Measurements from ENCODE around the gene UBALD2.
"Not testable (repeated sequence)": the region's sequence is repeated elsewhere in the genome, so short reads cannot be mapped to it uniquely, and the experiment has no call there.

Gene UBALD2

GRCh38 chr17:76264755-76265623 is at the start of gene UBALD2:
Gene UBALD2, plus strand, starts transcription at chr17:76265348. Its CDS starts 158 bp downstream, at chr17:76265506.
- Histone ChIP-seq H3K4me3 (ENCODE audit: low read depth in 1 of 5, low read length in 5 of 5) (peak within 1 kb of the TSS; percentile 73 to 85 (median 81)), H3K27ac (ENCODE audit: low read depth, low read length) (peak within 1 kb of the TSS; percentile 81), H3K27me3 (ENCODE audit: control insufficient read depth in 5 of 5, insufficient read depth in 4 of 5, low read length in 5 of 5) (no peaks in the 10 kb centered on the region), H3K4me1 (ENCODE audit: control insufficient read depth in 5 of 5, insufficient read depth in 5 of 5, low read length in 5 of 5) (peaks cover 8 to 65% (median 56%) of the 10 kb centered on the region in 5 donors), H3K36me3 (ENCODE audit: control insufficient read depth in 5 of 5, insufficient read depth in 5 of 5, low read length in 5 of 5) (peaks cover 0 to 14% (median 9%) of the 10 kb centered on the region in 5 donors), H3K9me3 (ENCODE audit: control insufficient read depth in 5 of 5, low read length in 5 of 5) (no peaks in the 10 kb centered on the region), H3K9ac (ENCODE audit: low read length in 5 of 5) (peak within 1 kb of the TSS in 4 of 5 donors; percentile 59 to 86 (median 82))

GRCh38 chr17:76217081-76217480 is 48.1 kb upstream of the UBALD2 start:
- H3K4me1 ChIP-seq (ENCODE audit: control insufficient read depth in 5 of 5, insufficient read depth in 5 of 5, low read length in 5 of 5), result peaks cover 0 to 3% (median 0%) of the 10 kb centered on the region in 5 donors
- no peak overlapping the region for H3K4me3 ChIP-seq (ENCODE audit: low read depth in 1 of 5, low read length in 5 of 5)
- no peaks in the 10 kb centered on the region for H3K9me3 ChIP-seq (ENCODE audit: control insufficient read depth in 5 of 5, low read length in 5 of 5)
- no peaks in the 10 kb centered on the region for H3K27me3 ChIP-seq (ENCODE audit: control insufficient read depth in 5 of 5, insufficient read depth in 4 of 5, low read length in 5 of 5)
- no peaks in the 10 kb centered on the region for H3K36me3 ChIP-seq (ENCODE audit: control insufficient read depth in 5 of 5, insufficient read depth in 5 of 5, low read length in 5 of 5)
- no peak overlapping the region for H3K27ac ChIP-seq (ENCODE audit: low read depth, low read length)
- no peak overlapping the region for H3K9ac ChIP-seq (ENCODE audit: low read length in 5 of 5)

- Histone ChIP-seq H3K9ac (ENCODE audit: low read length in 5 of 5) (no peak overlapping the region), H3K36me3 (ENCODE audit: control insufficient read depth in 5 of 5, insufficient read depth in 5 of 5, low read length in 5 of 5) (no peaks in the 10 kb centered on the region), H3K9me3 (ENCODE audit: control insufficient read depth in 5 of 5, low read length in 5 of 5) (no peaks in the 10 kb centered on the region), H3K27ac (ENCODE audit: low read depth, low read length) (no peak overlapping the region), H3K27me3 (ENCODE audit: control insufficient read depth in 5 of 5, insufficient read depth in 4 of 5, low read length in 5 of 5) (no peaks in the 10 kb centered on the region), H3K4me1 (ENCODE audit: control insufficient read depth in 5 of 5, insufficient read depth in 5 of 5, low read length in 5 of 5) (peaks cover 0 to 13% (median 0%) of the 10 kb centered on the region in 5 donors), H3K4me3 (ENCODE audit: low read depth in 1 of 5, low read length in 5 of 5) (no peak overlapping the region)
Measured at GRCh38 chr17:76219670-76220383, 45.3 kb upstream of the UBALD2 start.

- Histone ChIP-seq H3K36me3 (ENCODE audit: control insufficient read depth in 5 of 5, insufficient read depth in 5 of 5, low read length in 5 of 5) (no peaks in the 10 kb centered on the region), H3K9me3 (ENCODE audit: control insufficient read depth in 5 of 5, low read length in 5 of 5) (no peaks in the 10 kb centered on the region), H3K27ac (ENCODE audit: low read depth, low read length) (no peak overlapping the region), H3K4me1 (ENCODE audit: control insufficient read depth in 5 of 5, insufficient read depth in 5 of 5, low read length in 5 of 5) (peaks cover 0 to 13% (median 0%) of the 10 kb centered on the region in 5 donors), H3K9ac (ENCODE audit: low read length in 5 of 5) (peak overlapping the region in 1 of 5 donors; percentile 35), H3K27me3 (ENCODE audit: control insufficient read depth in 5 of 5, insufficient read depth in 4 of 5, low read length in 5 of 5) (no peaks in the 10 kb centered on the region), H3K4me3 (ENCODE audit: low read depth in 1 of 5, low read length in 5 of 5) (no peak overlapping the region)
Measured at GRCh38 chr17:76223802-76224201, 41.3 kb upstream of the UBALD2 start.

GRCh38 chr17:76225373-76226086 is 39.6 kb upstream of the UBALD2 start:
- H3K9ac ChIP-seq (ENCODE audit: low read length in 5 of 5), result not testable (repeated sequence)
- H3K4me1 ChIP-seq (ENCODE audit: control insufficient read depth in 5 of 5, insufficient read depth in 5 of 5, low read length in 5 of 5), result peaks cover 0 to 13% (median 0%) of the 10 kb centered on the region in 5 donors

GRCh38 chr17:76226749-76227148 is 38.4 kb upstream of the UBALD2 start:
- H3K4me3 ChIP-seq (ENCODE audit: low read depth in 1 of 5, low read length in 5 of 5); H3K36me3 ChIP-seq (ENCODE audit: control insufficient read depth in 5 of 5, insufficient read depth in 5 of 5, low read length in 5 of 5); H3K9me3 ChIP-seq (ENCODE audit: control insufficient read depth in 5 of 5, low read length in 5 of 5); H3K9ac ChIP-seq (ENCODE audit: low read length in 5 of 5); H3K27me3 ChIP-seq (ENCODE audit: control insufficient read depth in 5 of 5, insufficient read depth in 4 of 5, low read length in 5 of 5); H3K27ac ChIP-seq (ENCODE audit: low read depth, low read length): not testable (repeated sequence)
- peaks cover 0 to 13% (median 0%) of the 10 kb centered on the region in 5 donors for H3K4me1 ChIP-seq (ENCODE audit: control insufficient read depth in 5 of 5, insufficient read depth in 5 of 5, low read length in 5 of 5)

More at GRCh38 chr17:76225373-76226086, 39.6 kb upstream of the UBALD2 start:
- not testable (repeated sequence) for H3K27ac ChIP-seq (ENCODE audit: low read depth, low read length); H3K9me3 ChIP-seq (ENCODE audit: control insufficient read depth in 5 of 5, low read length in 5 of 5); H3K27me3 ChIP-seq (ENCODE audit: control insufficient read depth in 5 of 5, insufficient read depth in 4 of 5, low read length in 5 of 5); H3K4me3 ChIP-seq (ENCODE audit: low read depth in 1 of 5, low read length in 5 of 5); H3K36me3 ChIP-seq (ENCODE audit: control insufficient read depth in 5 of 5, insufficient read depth in 5 of 5, low read length in 5 of 5)

- Histone ChIP-seq H3K27me3 (ENCODE audit: control insufficient read depth in 5 of 5, insufficient read depth in 4 of 5, low read length in 5 of 5) (no peaks in the 10 kb centered on the region), H3K4me1 (ENCODE audit: control insufficient read depth in 5 of 5, insufficient read depth in 5 of 5, low read length in 5 of 5) (no peaks in the 10 kb centered on the region), H3K4me3 (ENCODE audit: low read depth in 1 of 5, low read length in 5 of 5) (no peak overlapping the region), H3K27ac (ENCODE audit: low read depth, low read length) (no peak overlapping the region), H3K9me3 (ENCODE audit: control insufficient read depth in 5 of 5, low read length in 5 of 5) (no peaks in the 10 kb centered on the region), H3K36me3 (ENCODE audit: control insufficient read depth in 5 of 5, insufficient read depth in 5 of 5, low read length in 5 of 5) (no peaks in the 10 kb centered on the region), H3K9ac (ENCODE audit: low read length in 5 of 5) (no peak overlapping the region)
Measured at GRCh38 chr17:76232342-76232741, 32.8 kb upstream of the UBALD2 start.

GRCh38 chr17:76233588-76234353 is 31.4 kb upstream of the UBALD2 start:
- no peak overlapping the region for H3K9ac ChIP-seq (ENCODE audit: low read length in 5 of 5)
- no peak overlapping the region for H3K4me3 ChIP-seq (ENCODE audit: low read depth in 1 of 5, low read length in 5 of 5)
- no peaks in the 10 kb centered on the region for H3K27me3 ChIP-seq (ENCODE audit: control insufficient read depth in 5 of 5, insufficient read depth in 4 of 5, low read length in 5 of 5)
- H3K27ac ChIP-seq (ENCODE audit: low read depth, low read length), result no peak overlapping the region
- no peaks in the 10 kb centered on the region for H3K36me3 ChIP-seq (ENCODE audit: control insufficient read depth in 5 of 5, insufficient read depth in 5 of 5, low read length in 5 of 5)
- peaks cover 0 to 5% (median 0%) of the 10 kb centered on the region in 5 donors for H3K4me1 ChIP-seq (ENCODE audit: control insufficient read depth in 5 of 5, insufficient read depth in 5 of 5, low read length in 5 of 5)
- no peaks in the 10 kb centered on the region for H3K9me3 ChIP-seq (ENCODE audit: control insufficient read depth in 5 of 5, low read length in 5 of 5)

- Histone ChIP-seq H3K27ac (ENCODE audit: low read depth, low read length) (no peak overlapping the region), H3K4me3 (ENCODE audit: low read depth in 1 of 5, low read length in 5 of 5) (no peak overlapping the region), H3K36me3 (ENCODE audit: control insufficient read depth in 5 of 5, insufficient read depth in 5 of 5, low read length in 5 of 5) (no peaks in the 10 kb centered on the region), H3K9me3 (ENCODE audit: control insufficient read depth in 5 of 5, low read length in 5 of 5) (no peaks in the 10 kb centered on the region), H3K27me3 (ENCODE audit: control insufficient read depth in 5 of 5, insufficient read depth in 4 of 5, low read length in 5 of 5) (no peaks in the 10 kb centered on the region), H3K9ac (ENCODE audit: low read length in 5 of 5) (no peak overlapping the region), H3K4me1 (ENCODE audit: control insufficient read depth in 5 of 5, insufficient read depth in 5 of 5, low read length in 5 of 5) (peaks cover 0 to 10% (median 0%) of the 10 kb centered on the region in 5 donors)
Measured at GRCh38 chr17:76234354-76234679, 30.8 kb upstream of the UBALD2 start.

Data from subcutaneous abdominal adipose tissue (tissue), 5 donors.